Tibial nerve (tissue), 4 donors: ENCODE results near the gene ASMTL.

Source experiments
- EP300 ChIP-seq, 2 donors: sonication (generic); formaldehyde crosslinking; IDR thresholded peaks; one replicate each; pipeline ENCODE4 v1.6.1; 2017; ENCODE audit warnings: antibody characterized with exemption in 2 of 2, mild to moderate bottlenecking in 1 of 2
- POLR2A ChIP-seq, 2 donors: fragments of 450-650 bp; IDR thresholded peaks; one replicate each; pipeline ENCODE4 v1.6.1; 2017; ENCODE audit warnings: antibody characterized with exemption in 2 of 2, mild to moderate bottlenecking in 2 of 2, moderate library complexity in 2 of 2
- TF ChIP-seq, protein P1 (sequence below), 5 experiments: fragments of 200-600 bp in 3 of 5; fragments of 450-650 bp in 2 of 5; sonication (generic) in 3 of 5; IDR thresholded peaks; one replicate each; pipeline ENCODE4 v1.5.1; 2016 to 2019; ENCODE audit warnings: antibody characterized with exemption in 5 of 5, mild to moderate bottlenecking in 3 of 5, moderate library complexity in 2 of 5

DNA sequence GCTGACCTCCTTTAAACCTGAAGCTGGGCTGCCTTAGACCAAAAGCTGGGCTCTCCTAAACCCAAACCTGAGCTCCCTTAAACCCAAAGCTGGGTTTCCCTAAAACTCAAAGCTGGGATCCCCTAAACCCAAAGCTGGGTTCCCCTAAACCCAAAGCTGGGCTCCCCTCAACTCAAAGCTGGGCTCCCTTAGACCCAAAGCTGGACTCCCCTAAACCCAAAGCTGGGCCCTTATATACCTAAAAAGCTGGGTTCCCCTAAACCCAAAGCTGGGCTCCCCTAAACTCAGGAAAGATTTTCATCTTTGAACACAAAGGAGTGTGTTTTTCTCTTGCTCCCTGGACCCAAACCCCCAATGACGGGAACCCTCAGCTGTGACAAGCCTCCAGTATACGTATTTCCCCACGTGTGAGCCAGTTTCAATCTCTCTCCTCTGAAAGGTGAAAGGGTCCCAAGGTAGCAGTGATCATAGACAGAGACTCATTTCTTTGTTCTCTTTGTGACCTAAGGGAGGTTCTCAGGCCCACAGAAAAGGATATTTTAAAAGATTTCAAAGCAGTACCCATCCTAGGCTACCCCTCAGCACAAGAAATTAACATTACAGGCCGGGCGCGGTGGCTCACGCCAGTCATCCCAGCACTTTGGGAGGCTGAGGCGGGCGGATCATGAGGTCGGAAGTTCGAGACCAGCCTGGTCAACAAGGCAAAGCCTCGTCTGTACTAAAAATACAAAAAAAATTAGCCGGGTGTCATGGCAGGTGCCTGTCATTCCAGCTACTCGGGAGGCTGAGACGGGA is 31.3 kb upstream of the ASMTL start:
- TF ChIP-seq, protein P1, sequence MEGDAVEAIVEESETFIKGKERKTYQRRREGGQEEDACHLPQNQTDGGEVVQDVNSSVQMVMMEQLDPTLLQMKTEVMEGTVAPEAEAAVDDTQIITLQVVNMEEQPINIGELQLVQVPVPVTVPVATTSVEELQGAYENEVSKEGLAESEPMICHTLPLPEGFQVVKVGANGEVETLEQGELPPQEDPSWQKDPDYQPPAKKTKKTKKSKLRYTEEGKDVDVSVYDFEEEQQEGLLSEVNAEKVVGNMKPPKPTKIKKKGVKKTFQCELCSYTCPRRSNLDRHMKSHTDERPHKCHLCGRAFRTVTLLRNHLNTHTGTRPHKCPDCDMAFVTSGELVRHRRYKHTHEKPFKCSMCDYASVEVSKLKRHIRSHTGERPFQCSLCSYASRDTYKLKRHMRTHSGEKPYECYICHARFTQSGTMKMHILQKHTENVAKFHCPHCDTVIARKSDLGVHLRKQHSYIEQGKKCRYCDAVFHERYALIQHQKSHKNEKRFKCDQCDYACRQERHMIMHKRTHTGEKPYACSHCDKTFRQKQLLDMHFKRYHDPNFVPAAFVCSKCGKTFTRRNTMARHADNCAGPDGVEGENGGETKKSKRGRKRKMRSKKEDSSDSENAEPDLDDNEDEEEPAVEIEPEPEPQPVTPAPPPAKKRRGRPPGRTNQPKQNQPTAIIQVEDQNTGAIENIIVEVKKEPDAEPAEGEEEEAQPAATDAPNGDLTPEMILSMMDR (IDR thresholded peaks at IDR 0.05), result no peak
- TF ChIP-seq EP300 (IDR thresholded peaks at IDR 0.05), result no peak
- no peak for TF ChIP-seq POLR2A (IDR thresholded peaks at IDR 0.05)
